BLaER1 (cell line): ENCODE measurements around the gene DGKG.
A peak's percentile ranks its signal among the peaks of the same experiment; 100 is the strongest.

Experiments
- H3K27ac ChIP-seq: shearing (Covaris generic); formaldehyde crosslinking; 2 replicates; pipeline ENCODE4 v1.8.1; 2022
- H3K27me3 ChIP-seq: shearing (Covaris generic); formaldehyde crosslinking; 2 replicates; pipeline ENCODE4 v1.8.1; 2022
- H3K36me3 ChIP-seq: shearing (Covaris generic); formaldehyde crosslinking; 2 replicates; pipeline ENCODE4 v1.8.1; 2022
- H3K4me1 ChIP-seq: shearing (Covaris generic); formaldehyde crosslinking; 2 replicates; pipeline ENCODE4 v1.8.1; 2022
- H3K4me2 ChIP-seq: shearing (Covaris generic); formaldehyde crosslinking; 2 replicates; pipeline ENCODE4 v1.8.1; 2022
- H3K4me3 ChIP-seq: shearing (Covaris generic); formaldehyde crosslinking; 2 replicates; pipeline ENCODE4 v1.8.1; 2022
- H3K9ac ChIP-seq: shearing (Covaris generic); formaldehyde crosslinking; 2 replicates; pipeline ENCODE4 v1.8.1; 2022
- H3K9me3 ChIP-seq: shearing (Covaris generic); formaldehyde crosslinking; 2 replicates; pipeline ENCODE4 v1.8.1; 2022
- H4K20me1 ChIP-seq: shearing (Covaris generic); formaldehyde crosslinking; 2 replicates; pipeline ENCODE4 v1.8.1; 2022
- Cebpa-rat ChIP-seq: shearing (Covaris generic); IDR thresholded peaks from 2 replicates; pipeline ENCODE4 v1.8.1; 2022

The DGKG gene

DNA sequence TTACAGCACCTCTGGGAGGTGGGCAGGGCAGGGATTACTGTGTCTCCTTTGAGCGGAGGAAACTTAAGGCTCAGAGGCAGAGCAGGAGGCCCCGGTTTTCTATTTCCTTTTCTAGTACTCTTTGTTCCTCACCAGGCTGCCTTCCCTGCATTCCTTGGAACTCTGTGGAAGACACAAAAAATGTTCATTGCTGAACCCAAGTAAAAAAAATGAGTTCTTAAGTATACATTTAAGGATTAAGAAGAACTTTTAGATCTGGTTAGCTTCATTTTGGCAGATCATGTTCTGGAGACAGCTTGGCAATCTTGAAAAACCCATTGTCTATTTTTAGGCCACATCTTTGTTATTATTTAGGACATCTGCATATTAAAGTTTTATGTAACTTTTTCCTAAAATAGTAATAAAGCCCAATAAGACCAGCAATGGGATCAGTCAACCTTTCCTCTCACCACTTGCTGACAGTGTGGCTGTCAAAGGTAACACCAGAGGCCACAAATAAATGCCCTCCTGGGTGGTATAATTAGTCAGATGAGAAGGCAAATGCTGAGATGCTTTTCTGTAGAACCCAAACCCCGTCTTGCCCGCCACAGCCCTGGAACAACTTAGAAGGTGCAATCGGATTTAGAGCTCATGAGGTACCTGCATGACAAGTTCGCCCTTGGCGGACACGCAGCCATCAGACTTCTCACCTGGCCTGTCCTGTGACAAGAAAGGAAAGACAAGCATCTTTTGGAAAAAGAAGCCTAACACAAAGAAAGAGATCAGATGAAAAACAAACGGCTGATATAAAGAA is 97.2 kb downstream of the DGKG start:
- H3K36me3 ChIP-seq, result no peaks in the 10 kb centered on the region
- H3K9me3 ChIP-seq, result no peaks in the 10 kb centered on the region
- H4K20me1 ChIP-seq, result no peaks in the 10 kb centered on the region
- no peak overlapping the region for H3K27ac ChIP-seq
- H3K9ac ChIP-seq, result no peak overlapping the region
- no peak overlapping the region for H3K4me2 ChIP-seq
- H3K4me3 ChIP-seq, result no peak overlapping the region
- peaks cover 16% of the 10 kb centered on the region for H3K4me1 ChIP-seq
- no peak for TF ChIP-seq Cebpa-rat
- no peaks in the 10 kb centered on the region for H3K27me3 ChIP-seq

DNA sequence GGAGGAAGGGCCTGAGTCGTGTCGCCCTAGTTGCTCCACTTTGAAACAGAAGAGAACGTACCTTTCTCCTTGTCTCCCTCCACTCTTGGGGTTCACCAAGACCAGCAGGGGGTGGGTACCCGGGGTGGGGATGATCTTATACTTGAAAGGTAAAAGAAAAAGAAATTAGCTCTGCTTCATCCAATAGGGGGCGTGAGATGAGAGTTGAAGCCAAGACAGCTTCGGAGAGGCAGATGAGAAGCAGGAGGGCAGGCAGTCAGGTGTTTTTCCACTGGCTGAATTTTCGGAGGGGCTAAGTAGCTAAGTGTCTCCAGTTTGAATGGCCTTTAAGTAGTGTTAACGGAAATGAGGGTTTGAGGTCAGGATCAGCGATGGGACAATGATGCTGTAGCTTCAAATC is 100.4 kb downstream of the DGKG start:
- Histone ChIP-seq H3K4me1 (peaks cover 24% of the 10 kb centered on the region), H3K4me3 (no peak overlapping the region), H3K9ac (no peak overlapping the region)

DNA sequence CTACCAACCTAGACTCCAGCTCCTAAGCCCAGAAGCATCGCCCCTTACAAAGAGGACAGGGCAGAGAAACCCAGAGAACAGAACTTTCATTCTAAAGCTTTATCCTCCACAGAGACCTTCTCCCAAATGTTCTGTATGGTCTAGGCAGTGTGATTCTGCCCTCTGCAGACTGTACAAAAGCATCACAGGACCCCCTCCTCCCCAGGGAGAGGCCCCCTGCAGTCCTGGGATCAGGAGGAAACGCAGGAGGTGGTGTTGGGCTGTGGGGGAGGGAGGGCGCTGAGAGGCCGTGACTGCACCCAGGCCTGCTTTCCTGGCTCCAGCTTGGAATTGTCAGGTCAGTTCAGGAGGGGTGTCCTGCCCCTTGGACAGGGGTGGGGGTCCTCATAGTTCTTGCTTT is 101.3 kb downstream of the DGKG start:
- no peak for TF ChIP-seq Cebpa-rat
- no peaks in the 10 kb centered on the region for H4K20me1 ChIP-seq
- H3K4me2 ChIP-seq, result peak overlapping the region; percentile 27
- no peak overlapping the region for H3K4me3 ChIP-seq
- H3K9me3 ChIP-seq, result no peaks in the 10 kb centered on the region
- no peak overlapping the region for H3K27ac ChIP-seq
- no peak overlapping the region for H3K9ac ChIP-seq
- no peaks in the 10 kb centered on the region for H3K27me3 ChIP-seq
- H3K36me3 ChIP-seq, result no peaks in the 10 kb centered on the region
- H3K4me1 ChIP-seq, result peaks cover 26% of the 10 kb centered on the region

More for the DNA sequence above, 100.4 kb downstream of the DGKG start:
- no peaks in the 10 kb centered on the region for H3K27me3 ChIP-seq
- no peaks in the 10 kb centered on the region for H4K20me1 ChIP-seq
- no peaks in the 10 kb centered on the region for H3K36me3 ChIP-seq
- no peak for TF ChIP-seq Cebpa-rat
- no peak overlapping the region for H3K27ac ChIP-seq
- no peaks in the 10 kb centered on the region for H3K9me3 ChIP-seq
- H3K4me2 ChIP-seq, result no peak overlapping the region

DNA sequence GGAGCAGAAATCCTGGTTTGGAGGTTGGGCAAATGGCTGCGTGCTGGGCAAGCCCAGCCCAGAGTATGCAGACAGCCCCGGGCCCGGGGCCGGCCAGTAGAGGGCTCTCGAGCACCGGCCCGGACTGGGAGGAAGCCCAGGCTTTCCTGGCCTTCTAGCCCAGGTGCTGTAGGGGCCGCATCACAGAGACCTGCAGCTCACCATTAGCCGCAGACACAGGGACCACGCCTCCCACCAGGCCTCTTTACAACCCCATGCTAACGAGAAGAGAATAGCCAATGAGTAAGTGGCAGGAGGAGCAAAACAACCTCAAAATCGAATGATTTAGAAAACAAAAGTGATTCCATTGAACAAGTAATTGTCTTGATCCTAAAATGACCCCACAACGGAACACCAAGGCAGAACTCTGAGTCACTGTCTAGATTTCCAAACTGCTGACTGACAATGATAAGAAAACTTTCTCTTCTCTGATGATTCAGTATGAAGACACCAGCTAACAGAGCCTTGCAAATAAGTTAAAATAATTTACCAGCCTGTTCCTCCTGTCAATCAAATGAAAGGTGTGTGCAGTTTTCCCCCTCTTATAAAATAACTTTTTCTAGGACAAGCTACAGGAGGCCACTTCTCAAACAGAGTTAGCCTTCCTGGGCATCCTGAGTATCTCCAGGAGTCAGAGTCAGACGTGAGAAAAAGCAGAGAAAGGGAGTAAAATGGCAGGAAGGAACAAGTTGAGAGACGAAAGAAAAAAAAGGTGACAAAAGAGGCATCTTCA is 102.2 kb downstream of the DGKG start:
- no peaks in the 10 kb centered on the region for H3K27me3 ChIP-seq
- no peak overlapping the region for H3K4me3 ChIP-seq
- no peak overlapping the region for H3K9ac ChIP-seq
- H3K27ac ChIP-seq, result no peak overlapping the region
- TF ChIP-seq Cebpa-rat, result no peak
- H3K4me1 ChIP-seq, result peaks cover 35% of the 10 kb centered on the region
- H3K36me3 ChIP-seq, result no peaks in the 10 kb centered on the region
- 0 out of 2 replicates have a peak overlapping the region, but pooled peaks have one; percentile 2 for H3K4me2 ChIP-seq
- no peaks in the 10 kb centered on the region for H3K9me3 ChIP-seq
- no peaks in the 10 kb centered on the region for H4K20me1 ChIP-seq

DNA sequence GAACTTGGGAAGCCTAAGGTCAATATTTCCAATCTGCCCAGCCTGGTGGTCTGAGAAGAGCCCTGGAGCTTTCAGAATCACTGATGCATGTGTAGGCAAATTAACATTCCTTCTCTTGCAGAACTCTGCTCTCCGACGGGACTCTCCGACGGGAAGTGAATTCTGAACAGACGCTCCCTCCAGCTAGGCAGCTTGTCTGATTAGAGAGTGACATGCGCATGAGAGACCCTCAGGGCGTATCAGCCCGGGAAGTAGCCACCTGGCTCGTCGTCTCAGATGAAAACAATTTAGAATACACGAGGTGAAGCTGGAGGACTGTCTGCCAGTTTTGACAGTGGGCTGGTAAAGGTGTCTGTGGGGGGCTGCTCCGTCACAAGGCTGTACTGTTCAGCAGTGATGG is 103.1 kb downstream of the DGKG start:
- Histone ChIP-seq H4K20me1 (no peaks in the 10 kb centered on the region), H3K9ac (no peak overlapping the region), H3K36me3 (no peaks in the 10 kb centered on the region), H3K27ac (no peak overlapping the region), H3K4me1 (peaks cover 43% of the 10 kb centered on the region), H3K4me2 (0 out of 2 replicates have a peak overlapping the region, but pooled peaks have one; percentile 2), H3K27me3 (no peaks in the 10 kb centered on the region), H3K4me3 (no peak overlapping the region), H3K9me3 (no peaks in the 10 kb centered on the region)
- TF ChIP-seq Cebpa-rat, result no peak

DNA sequence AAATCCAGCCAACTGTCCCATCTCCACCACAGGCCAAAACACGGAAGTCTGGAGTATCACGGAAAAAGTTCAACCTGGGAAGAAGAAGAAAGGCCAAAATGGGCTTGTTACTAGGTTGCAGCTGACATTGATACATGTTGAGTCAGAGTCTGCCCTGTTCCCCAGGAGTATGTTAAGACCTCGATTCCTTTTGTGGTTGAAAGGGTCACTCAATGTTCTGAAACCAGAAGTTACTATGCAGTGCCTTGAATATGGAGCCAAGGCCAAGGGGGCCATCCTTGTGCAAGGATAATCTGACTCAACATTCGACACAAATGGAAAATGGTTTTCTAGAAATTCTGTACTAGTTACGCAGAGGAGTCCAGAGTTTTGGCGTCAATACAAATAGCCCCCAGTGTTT is 104.2 kb downstream of the DGKG start:
- no peaks in the 10 kb centered on the region for H3K27me3 ChIP-seq
- H3K4me3 ChIP-seq, result no peak overlapping the region
- no peak overlapping the region for H3K4me2 ChIP-seq
- TF ChIP-seq Cebpa-rat, result no peak
- peaks cover 52% of the 10 kb centered on the region for H3K4me1 ChIP-seq
- no peaks in the 10 kb centered on the region for H3K36me3 ChIP-seq
- H4K20me1 ChIP-seq, result no peaks in the 10 kb centered on the region
- no peak overlapping the region for H3K9ac ChIP-seq
- H3K27ac ChIP-seq, result no peak overlapping the region
- H3K9me3 ChIP-seq, result no peaks in the 10 kb centered on the region

DNA sequence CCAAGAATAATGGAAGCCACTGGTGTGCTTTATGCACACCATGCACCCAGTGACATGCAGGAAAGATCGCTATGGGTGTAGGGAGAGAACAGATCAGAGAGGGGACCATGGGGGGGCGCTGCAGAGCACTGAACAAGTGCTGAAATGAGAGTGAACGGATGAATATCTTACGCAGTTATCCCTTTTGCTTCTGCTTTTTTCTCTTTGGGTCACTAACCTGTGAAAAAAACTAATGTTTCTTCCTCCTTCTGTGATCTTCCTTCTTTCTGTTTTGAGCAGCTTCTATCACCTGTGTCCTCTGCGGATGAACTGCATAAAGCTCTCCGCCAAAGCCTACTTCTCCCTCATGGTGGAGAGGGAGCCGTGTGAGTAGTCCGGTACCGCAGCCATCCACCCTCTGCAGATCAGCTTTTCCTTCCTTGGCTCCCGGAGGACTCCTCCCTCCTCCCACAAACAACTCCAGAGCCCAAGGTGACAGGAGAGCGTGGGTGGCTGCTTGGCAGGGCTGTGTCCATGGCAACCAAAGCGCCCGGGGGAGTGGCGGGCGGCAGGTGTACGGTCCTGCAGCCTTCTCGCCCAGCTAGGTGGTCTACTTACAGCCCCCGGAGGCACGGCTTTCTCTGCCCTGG is 106.2 kb downstream of the DGKG start:
- Histone ChIP-seq H3K36me3 (no peaks in the 10 kb centered on the region), H3K4me2 (peak overlapping the region; percentile 67; the same call in 1 of the 2 replicates), H3K27me3 (no peaks in the 10 kb centered on the region), H3K27ac (peak overlapping the region; percentile 69; the same call in 1 of the 2 replicates), H3K4me3 (no peak overlapping the region), H4K20me1 (no peaks in the 10 kb centered on the region), H3K9me3 (no peaks in the 10 kb centered on the region), H3K4me1 (peaks cover 46% of the 10 kb centered on the region), H3K9ac (no peak overlapping the region)
- TF ChIP-seq Cebpa-rat, result no peak

DNA sequence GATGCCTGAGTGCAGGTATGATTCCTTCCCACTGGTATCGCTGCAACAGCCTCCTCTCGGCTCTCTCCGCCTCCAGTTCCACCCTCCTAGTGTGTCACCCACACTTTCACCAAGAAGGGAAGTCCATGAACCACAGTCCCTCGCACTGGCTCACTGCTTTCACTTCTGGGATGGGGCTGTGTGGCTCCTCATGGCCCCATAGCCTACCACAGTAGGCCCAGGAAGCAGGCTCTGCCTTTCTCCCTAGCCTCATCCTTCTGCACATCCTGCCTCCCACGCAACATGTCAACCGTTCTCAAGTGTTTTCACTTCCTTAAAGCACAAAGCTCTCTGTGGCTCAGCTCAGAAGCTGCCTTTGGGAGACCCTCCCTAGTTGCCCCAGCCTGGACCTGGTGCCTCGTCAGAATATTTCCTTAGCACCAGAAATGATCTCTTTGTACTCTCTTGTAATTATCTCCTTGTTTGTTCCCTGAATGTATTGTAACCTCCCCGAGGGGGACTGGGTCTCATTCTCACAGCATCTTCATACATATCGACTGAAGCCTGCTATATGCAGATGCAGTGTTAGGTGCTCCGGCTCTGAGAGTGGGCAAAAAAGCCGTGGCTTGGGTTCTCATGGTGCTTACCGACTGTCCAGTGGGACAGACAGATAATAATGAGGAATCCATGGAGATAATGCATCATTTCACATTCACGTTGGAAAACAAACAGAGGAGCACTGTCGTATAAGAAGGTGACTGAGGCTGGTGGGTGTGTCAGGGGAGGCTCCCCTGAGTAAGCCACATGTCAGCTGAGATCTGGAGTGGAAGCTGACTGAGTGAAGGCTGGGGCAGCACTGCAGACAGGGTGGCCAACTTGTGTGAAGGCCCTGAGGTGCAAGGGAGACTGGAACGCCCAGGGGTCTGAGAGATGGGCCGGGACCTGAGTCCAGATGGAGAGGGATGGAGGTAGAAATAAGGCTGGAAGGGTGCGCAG is 107.1 kb downstream of the DGKG start:
- no peak overlapping the region; the same call in 1 of the 2 replicates for H3K9ac ChIP-seq
- no peaks in the 10 kb centered on the region for H3K36me3 ChIP-seq
- H3K4me3 ChIP-seq, result no peak overlapping the region
- no peaks in the 10 kb centered on the region for H3K9me3 ChIP-seq
- TF ChIP-seq Cebpa-rat, result no peak
- no peaks in the 10 kb centered on the region for H3K27me3 ChIP-seq
- H3K4me2 ChIP-seq, result peak overlapping the region; percentile 67
- peak overlapping the region; percentile 69 for H3K27ac ChIP-seq
- no peaks in the 10 kb centered on the region for H4K20me1 ChIP-seq
- peaks cover 37% of the 10 kb centered on the region for H3K4me1 ChIP-seq
